ENCODE measurements around the gene TTLL1.

Gene TTLL1

DNA sequence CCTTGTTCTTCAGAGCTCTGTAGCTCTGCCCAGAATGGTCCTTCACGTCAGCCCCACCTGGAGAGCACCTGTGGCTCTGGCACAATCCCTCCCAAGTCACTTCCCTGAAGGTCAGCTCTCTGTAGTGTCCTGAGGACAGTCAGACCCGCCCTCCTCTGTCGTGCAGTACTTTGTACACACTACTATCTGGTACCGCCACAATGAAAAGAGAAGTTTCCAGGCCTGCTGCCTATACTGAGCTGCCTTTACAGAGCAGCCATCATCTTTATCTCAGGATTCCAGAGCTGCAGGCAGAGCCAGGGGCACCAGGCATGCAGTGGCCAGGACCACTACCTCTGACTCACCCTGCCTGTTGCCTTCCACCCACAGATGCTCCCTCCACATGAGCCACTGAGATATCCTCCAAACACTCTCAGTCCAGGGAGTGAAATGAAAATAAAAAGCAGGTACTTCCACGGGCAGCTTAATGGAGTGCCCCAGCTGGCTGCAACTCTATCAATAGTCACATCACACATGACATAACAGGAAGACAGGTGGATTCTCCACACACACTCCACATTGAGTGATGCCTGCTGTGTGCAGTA is 81.6 kb downstream of the TTLL1 start:
- Histone ChIP-seq H3K9me2 (ENCODE audit: low read depth, low read length) (no peaks in the 10 kb centered on the region), H4K20me1 (ENCODE audit: insufficient read depth, low read length) (no peaks in the 10 kb centered on the region), H3K9me3 (ENCODE audit: low read length) (no peaks in the 10 kb centered on the region), H3F3A (ENCODE audit: insufficient read depth, low read length) (no peaks in the 10 kb centered on the region), H3K27ac (ENCODE audit: low read depth, low read length, poor library complexity, severe bottlenecking) (no peak overlapping the region), H2AFZ (ENCODE audit: low read length) (no peak overlapping the region), H3K4me1 (ENCODE audit: insufficient read depth, low read length, severe bottlenecking) (no peaks in the 10 kb centered on the region), H3K79me2 (ENCODE audit: insufficient read depth, low read length) (no peaks in the 10 kb centered on the region), H3K27me3 (ENCODE audit: insufficient read depth, low read length) (no peaks in the 10 kb centered on the region), H3K9ac (ENCODE audit: low read length) (no peak overlapping the region), H3K36me3 (ENCODE audit: insufficient read depth, low read length) (no peaks in the 10 kb centered on the region; the same call in 1 of the 2 replicates), H3K4me3 (ENCODE audit: low read depth, low read length, poor library complexity, severe bottlenecking) (no peak overlapping the region), H3K4me2 (ENCODE audit: low read length) (no peak overlapping the region)
- no peak for TF ChIP-seq EZH2 (IDR thresholded peaks at IDR 0.05; ENCODE audit: borderline replicate concordance, low read length)
- TF ChIP-seq, protein P1, sequence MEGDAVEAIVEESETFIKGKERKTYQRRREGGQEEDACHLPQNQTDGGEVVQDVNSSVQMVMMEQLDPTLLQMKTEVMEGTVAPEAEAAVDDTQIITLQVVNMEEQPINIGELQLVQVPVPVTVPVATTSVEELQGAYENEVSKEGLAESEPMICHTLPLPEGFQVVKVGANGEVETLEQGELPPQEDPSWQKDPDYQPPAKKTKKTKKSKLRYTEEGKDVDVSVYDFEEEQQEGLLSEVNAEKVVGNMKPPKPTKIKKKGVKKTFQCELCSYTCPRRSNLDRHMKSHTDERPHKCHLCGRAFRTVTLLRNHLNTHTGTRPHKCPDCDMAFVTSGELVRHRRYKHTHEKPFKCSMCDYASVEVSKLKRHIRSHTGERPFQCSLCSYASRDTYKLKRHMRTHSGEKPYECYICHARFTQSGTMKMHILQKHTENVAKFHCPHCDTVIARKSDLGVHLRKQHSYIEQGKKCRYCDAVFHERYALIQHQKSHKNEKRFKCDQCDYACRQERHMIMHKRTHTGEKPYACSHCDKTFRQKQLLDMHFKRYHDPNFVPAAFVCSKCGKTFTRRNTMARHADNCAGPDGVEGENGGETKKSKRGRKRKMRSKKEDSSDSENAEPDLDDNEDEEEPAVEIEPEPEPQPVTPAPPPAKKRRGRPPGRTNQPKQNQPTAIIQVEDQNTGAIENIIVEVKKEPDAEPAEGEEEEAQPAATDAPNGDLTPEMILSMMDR (IDR thresholded peaks at IDR 0.05; ENCODE audit: low read length), result no peak

DNA sequence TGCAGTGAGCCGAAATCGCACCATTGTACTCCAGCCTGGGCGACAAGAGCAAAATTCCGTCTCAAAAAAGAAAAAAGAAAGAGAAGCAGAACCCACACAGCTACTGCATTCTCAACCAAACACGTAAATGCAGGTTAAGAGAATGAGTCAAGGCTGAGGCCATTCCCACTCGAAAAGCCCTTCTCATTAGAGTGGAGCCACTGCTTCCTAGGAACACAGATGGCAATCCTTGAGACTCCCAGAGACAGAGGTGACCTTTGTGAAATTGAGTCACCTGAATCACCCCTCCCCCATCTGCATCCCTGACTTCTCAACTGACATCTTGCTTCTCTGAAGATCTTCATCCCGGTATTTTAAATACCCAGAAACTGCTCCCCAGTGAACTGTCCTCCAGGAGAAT is 82.4 kb downstream of the TTLL1 start:
- no peaks in the 10 kb centered on the region for H3K79me2 ChIP-seq (ENCODE audit: insufficient read depth, low read length)
- H2AFZ ChIP-seq (ENCODE audit: low read length), result no peak overlapping the region
- no peaks in the 10 kb centered on the region for H4K20me1 ChIP-seq (ENCODE audit: insufficient read depth, low read length)
- H3K4me1 ChIP-seq (ENCODE audit: insufficient read depth, low read length, severe bottlenecking), result no peaks in the 10 kb centered on the region
- H3K27ac ChIP-seq (ENCODE audit: low read depth, low read length, poor library complexity, severe bottlenecking), result no peak overlapping the region
- no peaks in the 10 kb centered on the region for H3F3A ChIP-seq (ENCODE audit: insufficient read depth, low read length)
- H3K9me2 ChIP-seq (ENCODE audit: low read depth, low read length), result no peaks in the 10 kb centered on the region
- no peaks in the 10 kb centered on the region for H3K9me3 ChIP-seq (ENCODE audit: low read length)
- no peak overlapping the region for H3K9ac ChIP-seq (ENCODE audit: low read length)
- H3K27me3 ChIP-seq (ENCODE audit: insufficient read depth, low read length), result no peaks in the 10 kb centered on the region
- H3K4me2 ChIP-seq (ENCODE audit: low read length), result no peak overlapping the region
- no peaks in the 10 kb centered on the region for H3K36me3 ChIP-seq (ENCODE audit: insufficient read depth, low read length)
- no peak overlapping the region for H3K4me3 ChIP-seq (ENCODE audit: low read depth, low read length, poor library complexity, severe bottlenecking)
- TF ChIP-seq, protein P1 (IDR thresholded peaks at IDR 0.05; ENCODE audit: low read length), result no peak
- no peak for TF ChIP-seq EZH2 (IDR thresholded peaks at IDR 0.05; ENCODE audit: borderline replicate concordance, low read length)

DNA sequence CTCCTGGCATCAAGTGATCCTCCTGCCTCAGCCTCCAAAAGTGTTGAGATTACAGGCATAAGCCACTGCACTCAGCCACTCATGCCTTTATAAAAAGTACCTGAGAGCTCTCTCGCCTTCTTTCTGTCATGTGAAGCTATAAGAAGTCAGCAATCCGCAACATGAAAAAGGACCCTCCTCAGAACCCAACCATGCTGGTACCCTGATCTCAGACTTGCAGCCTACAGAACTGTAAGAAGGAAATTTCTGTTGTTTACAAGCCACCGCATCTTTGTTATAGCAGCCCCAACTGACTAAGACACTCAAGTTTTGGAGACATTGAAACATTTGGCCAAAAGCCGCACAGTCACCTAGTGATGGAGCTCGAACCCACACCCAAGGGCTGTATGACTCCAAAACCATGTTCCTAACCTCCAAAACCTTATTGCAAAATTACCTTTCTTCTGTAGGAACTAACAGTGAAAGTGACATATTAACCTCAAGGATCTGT is 83.1 kb downstream of the TTLL1 start:
- Histone ChIP-seq H3K4me3 (ENCODE audit: low read depth, low read length, poor library complexity, severe bottlenecking) (no peak overlapping the region), H3K9me2 (ENCODE audit: low read depth, low read length) (no peaks in the 10 kb centered on the region), H2AFZ (ENCODE audit: low read length) (no peak overlapping the region), H3K4me2 (ENCODE audit: low read length) (no peak overlapping the region), H4K20me1 (ENCODE audit: insufficient read depth, low read length) (no peaks in the 10 kb centered on the region), H3K9me3 (ENCODE audit: low read length) (no peaks in the 10 kb centered on the region), H3K27me3 (ENCODE audit: insufficient read depth, low read length) (no peaks in the 10 kb centered on the region), H3F3A (ENCODE audit: insufficient read depth, low read length) (no peaks in the 10 kb centered on the region), H3K27ac (ENCODE audit: low read depth, low read length, poor library complexity, severe bottlenecking) (no peak overlapping the region), H3K9ac (ENCODE audit: low read length) (no peak overlapping the region), H3K4me1 (ENCODE audit: insufficient read depth, low read length, severe bottlenecking) (no peaks in the 10 kb centered on the region), H3K79me2 (ENCODE audit: insufficient read depth, low read length) (no peaks in the 10 kb centered on the region), H3K36me3 (ENCODE audit: insufficient read depth, low read length) (no peaks in the 10 kb centered on the region)
- TF ChIP-seq, protein P1 (IDR thresholded peaks at IDR 0.05; ENCODE audit: low read length), result no peak
- TF ChIP-seq EZH2 (IDR thresholded peaks at IDR 0.05; ENCODE audit: borderline replicate concordance, low read length), result no peak

Measured in OCI-LY1 (cell line).